Esophagus squamous epithelium (tissue), 4 donors: Measurements from ENCODE around the gene SFRP5.

Experiments used
- CTCF ChIP-seq, 6 experiments: fragments of 450-650 bp in 4 of 6; fragments of 200-600 bp in 2 of 6; sonication (generic) in 2 of 6; IDR thresholded peaks; one replicate each; pipeline ENCODE4 v1.5.1; 2016 to 2019; ENCODE audit warnings: antibody characterized with exemption in 6 of 6, mild to moderate bottlenecking in 4 of 6, moderate library complexity in 4 of 6
- POLR2A ChIP-seq, 4 donors: fragments of 450-650 bp; IDR thresholded peaks; one replicate each; pipeline ENCODE4 v1.6.1; 2017; ENCODE audit warnings: antibody characterized with exemption in 4 of 4, mild to moderate bottlenecking in 4 of 4, moderate library complexity in 3 of 4

- TF ChIP-seq POLR2A (IDR thresholded peaks at IDR 0.05) (no peak), CTCF (IDR thresholded peaks at IDR 0.05) (no peak)
Measured at GRCh38 chr10:97763947-97764346, 7.9 kb downstream of the SFRP5 start.
